H1 (cell line): ENCODE measurements around the gene DPF3. TPM values are rescaled to one million over a fixed set of nuclear protein-coding genes. Genes with fewer than 3 reads are reported as not detected.

Experiments used
- FOSL1 ChIP-seq: IDR thresholded peaks from 2 replicates; pipeline ENCODE4 v1.6.1; 2011; ENCODE audit warnings: mild to moderate bottlenecking, low read depth, low read length, moderate library complexity; ENCODE audit not compliant: insufficient read depth
- KDM1A ChIP-seq: fragments of 200-600, 300-600 bp; sonication (generic); IDR thresholded peaks from 2 replicates; pipeline ENCODE4 v1.7.1; 2016; ENCODE audit warnings: mild to moderate bottlenecking, low read length, borderline replicate concordance
- SIX5 ChIP-seq: IDR thresholded peaks from 2 replicates; pipeline ENCODE4 v1.6.1; 2011; ENCODE audit warnings: mild to moderate bottlenecking, low read depth, low read length
- TBP ChIP-seq: IDR thresholded peaks from 2 replicates; pipeline ENCODE4 v1.6.1; 2011; ENCODE audit warnings: low read depth, low read length, improper control_type of control experiment
- polyA plus RNA-seq, 7 experiments: library from polyadenylated mRNA; depleted of rRNA in 3 of 7; stranded (reverse) in 5 of 7; unstranded in 2 of 7; fragments of >200 nt in 5 of 7; fragments of 200-250 nt in 2 of 7; gene quantifications; 1 replicate in 5 of 7; 2 replicates in 1 of 7; 4 replicates in 1 of 7; pipeline versions ENCODE4 v1.2.1 to v1.2.3, GENCODE V29; 2011 to 2013; ENCODE audit warnings: missing spikeins in 2 of 7, mixed read lengths in 2 of 7
- total RNA-seq: library from RNA; stranded (reverse); fragmentation: NEBNext Ultra II Directional; extraction: Animal tissue kit (Norgen Biotek cat#: 25700); gene quantifications from 2 replicates; pipeline ENCODE4 v1.2.1, GENCODE V29; 2021

DPF3 gene
- total and polyA plus RNA-seq, 2 of the 8 experiments (the other 6 are each of a cell fraction or from before 2014, with no cell fraction given), result 0.19 TPM; not detected in 1

DNA sequence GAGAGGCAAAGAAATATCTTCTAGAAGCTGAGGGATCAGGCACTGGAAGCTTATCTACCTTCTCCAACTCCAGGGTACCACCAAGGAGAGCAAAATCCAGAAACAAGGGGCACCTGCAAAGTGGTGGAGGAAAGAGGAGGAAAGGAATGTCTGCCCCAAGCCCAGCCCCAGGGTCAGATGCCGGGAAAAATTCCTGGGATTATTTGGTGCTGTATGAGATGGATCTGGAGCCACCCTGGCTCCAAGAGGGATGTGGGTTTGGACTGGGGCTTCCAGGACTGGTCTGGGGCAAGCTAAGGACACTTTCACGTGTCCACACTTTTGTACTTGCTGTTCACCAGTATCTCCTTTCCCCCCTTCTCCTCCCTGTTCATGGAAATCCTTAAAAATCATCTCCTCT lies 69.8 kb downstream of the DPF3 start (continued):
- TF ChIP-seq KDM1A (no peak), SIX5 (no peak), TBP (no peak), FOSL1 (no peak)
